Measurements from ENCODE around the gene HSPG2.

The HSPG2 gene

GRCh38 chr1:21916447-21917238, 20.5 kb downstream of the HSPG2 start:
- no peak overlapping the region for H3K27ac ChIP-seq
- DNase-seq: no peak
- no peak for TF ChIP-seq CTCF (IDR thresholded peaks at IDR 0.05; ENCODE audit: low read depth, low read length)

GRCh38 chr1:21914880-21915640, 22.1 kb downstream of the HSPG2 start:
- DNase-seq: no peak
- H3K9me3 ChIP-seq (ENCODE audit: severe bottlenecking): no peaks in the 10 kb centered on the region
- no peak for TF ChIP-seq CTCF (IDR thresholded peaks at IDR 0.05; ENCODE audit: low read depth, low read length)
- H3K36me3 ChIP-seq: no peaks in the 10 kb centered on the region
- H3K4me3 ChIP-seq (ENCODE audit: low read depth, low read length): no peak overlapping the region
- H3K27me3 ChIP-seq (ENCODE audit: insufficient read depth, low read depth, severe bottlenecking): no peaks in the 10 kb centered on the region
- no peak overlapping the region for H3K27ac ChIP-seq

More at GRCh38 chr1:21916447-21917238, 20.5 kb downstream of the HSPG2 start:
- H3K36me3 ChIP-seq: no peaks in the 10 kb centered on the region
- H3K27me3 ChIP-seq (ENCODE audit: insufficient read depth, low read depth, severe bottlenecking): no peaks in the 10 kb centered on the region
- no peaks in the 10 kb centered on the region for H3K9me3 ChIP-seq (ENCODE audit: severe bottlenecking)
- H3K4me3 ChIP-seq (ENCODE audit: low read depth, low read length): no peak overlapping the region

GRCh38 chr1:21914450-21914849, 22.7 kb downstream of the HSPG2 start:
- H3K9me3 ChIP-seq (ENCODE audit: severe bottlenecking): no peaks in the 10 kb centered on the region
- no peak overlapping the region for H3K27ac ChIP-seq
- no peak for TF ChIP-seq CTCF (IDR thresholded peaks at IDR 0.05; ENCODE audit: low read depth, low read length)
- no peaks in the 10 kb centered on the region for H3K27me3 ChIP-seq (ENCODE audit: insufficient read depth, low read depth, severe bottlenecking)
- H3K36me3 ChIP-seq: no peaks in the 10 kb centered on the region
- no peak for DNase-seq
- no peak overlapping the region for H3K4me3 ChIP-seq (ENCODE audit: low read depth, low read length)

- TF ChIP-seq CTCF (IDR thresholded peaks at IDR 0.05; ENCODE audit: low read depth, low read length): no peak
- H3K9me3 ChIP-seq (ENCODE audit: severe bottlenecking): no peaks in the 10 kb centered on the region
- DNase-seq: no peak
- no peaks in the 10 kb centered on the region for H3K27me3 ChIP-seq (ENCODE audit: insufficient read depth, low read depth, severe bottlenecking)
- H3K27ac ChIP-seq: no peak overlapping the region
- H3K36me3 ChIP-seq: no peaks in the 10 kb centered on the region
- no peak overlapping the region for H3K4me3 ChIP-seq (ENCODE audit: low read depth, low read length)
Measured at GRCh38 chr1:21913763-21914162, 23.3 kb downstream of the HSPG2 start.

GRCh38 chr1:21913258-21913657, 23.9 kb downstream of the HSPG2 start:
- H3K27ac ChIP-seq: no peak overlapping the region
- H3K27me3 ChIP-seq (ENCODE audit: insufficient read depth, low read depth, severe bottlenecking): no peaks in the 10 kb centered on the region
- DNase-seq: no peak
- no peak for TF ChIP-seq CTCF (IDR thresholded peaks at IDR 0.05; ENCODE audit: low read depth, low read length)
- no peaks in the 10 kb centered on the region for H3K36me3 ChIP-seq
- H3K9me3 ChIP-seq (ENCODE audit: severe bottlenecking): no peaks in the 10 kb centered on the region
- H3K4me3 ChIP-seq (ENCODE audit: low read depth, low read length): no peak overlapping the region
